HS-5 (cell line): Measurements from ENCODE around the gene TIMM17B.
A peak's percentile ranks its signal among the peaks of the same experiment; 100 is the strongest.

Source experiments
- DNase-seq: peaks from one replicate; pipeline ENCODE4 v3.0.0-alpha.2; 2012; ENCODE audit warnings: low read depth

TIMM17B gene

DNA sequence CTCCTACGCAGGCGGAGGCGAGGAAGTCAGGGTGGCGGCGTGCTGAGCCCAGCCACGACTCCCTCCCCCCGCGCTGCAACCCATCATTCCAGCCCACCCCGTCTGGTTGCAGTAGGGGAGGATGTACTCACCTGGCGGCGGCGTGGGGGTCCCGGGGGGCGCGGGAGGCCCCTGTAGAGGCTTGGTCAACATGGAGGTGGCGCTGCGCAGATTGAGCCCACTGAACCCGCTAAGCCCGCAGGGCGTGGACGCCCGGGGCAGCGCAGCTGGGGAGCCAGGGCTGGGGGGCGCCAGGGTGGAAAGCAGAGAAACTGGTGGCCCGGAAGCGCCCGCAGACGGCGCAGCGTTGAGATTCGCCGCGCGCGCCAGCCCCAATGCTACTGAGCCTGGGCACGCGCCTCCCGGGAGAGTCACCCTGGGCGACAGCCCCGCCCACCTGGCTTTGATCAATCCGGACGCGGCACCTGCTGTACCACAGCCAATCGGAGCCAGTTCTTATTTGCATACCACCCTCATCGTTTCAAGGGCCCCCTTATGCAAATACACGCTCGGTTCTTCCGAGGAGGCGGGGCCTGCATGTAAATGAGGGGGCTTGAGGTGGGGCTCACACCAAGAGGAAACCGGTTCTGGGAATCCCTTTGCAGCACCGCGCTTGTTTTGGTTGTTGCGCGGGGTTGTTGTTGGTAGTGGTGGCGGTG lies 21.2 kb upstream of the TIMM17B start, which contains the start of gene PIM2:
TSS of gene PIM2 (minus strand) at position 382 of the 698 bp plus-strand sequence. CDS start at position 192, 190 bp downstream.
- peak; percentile 49 for DNase-seq

DNA sequence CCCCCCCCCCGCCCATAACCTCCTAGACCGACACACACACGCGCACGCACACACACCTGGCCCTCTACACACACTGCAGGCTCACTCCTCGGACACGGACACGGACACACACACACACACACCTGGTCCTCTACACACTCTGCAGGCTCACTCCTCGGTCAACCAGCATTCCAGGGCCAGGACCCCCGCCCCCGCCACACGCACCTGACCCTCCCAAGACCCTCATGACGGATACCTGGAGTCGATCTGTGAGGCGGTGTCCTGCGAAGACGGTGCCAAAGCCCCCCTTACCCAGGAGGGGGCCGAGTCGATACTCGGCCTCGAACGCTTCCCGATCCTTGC lies 20.7 kb upstream of the TIMM17B start:
- DNase-seq, result no peak

DNA sequence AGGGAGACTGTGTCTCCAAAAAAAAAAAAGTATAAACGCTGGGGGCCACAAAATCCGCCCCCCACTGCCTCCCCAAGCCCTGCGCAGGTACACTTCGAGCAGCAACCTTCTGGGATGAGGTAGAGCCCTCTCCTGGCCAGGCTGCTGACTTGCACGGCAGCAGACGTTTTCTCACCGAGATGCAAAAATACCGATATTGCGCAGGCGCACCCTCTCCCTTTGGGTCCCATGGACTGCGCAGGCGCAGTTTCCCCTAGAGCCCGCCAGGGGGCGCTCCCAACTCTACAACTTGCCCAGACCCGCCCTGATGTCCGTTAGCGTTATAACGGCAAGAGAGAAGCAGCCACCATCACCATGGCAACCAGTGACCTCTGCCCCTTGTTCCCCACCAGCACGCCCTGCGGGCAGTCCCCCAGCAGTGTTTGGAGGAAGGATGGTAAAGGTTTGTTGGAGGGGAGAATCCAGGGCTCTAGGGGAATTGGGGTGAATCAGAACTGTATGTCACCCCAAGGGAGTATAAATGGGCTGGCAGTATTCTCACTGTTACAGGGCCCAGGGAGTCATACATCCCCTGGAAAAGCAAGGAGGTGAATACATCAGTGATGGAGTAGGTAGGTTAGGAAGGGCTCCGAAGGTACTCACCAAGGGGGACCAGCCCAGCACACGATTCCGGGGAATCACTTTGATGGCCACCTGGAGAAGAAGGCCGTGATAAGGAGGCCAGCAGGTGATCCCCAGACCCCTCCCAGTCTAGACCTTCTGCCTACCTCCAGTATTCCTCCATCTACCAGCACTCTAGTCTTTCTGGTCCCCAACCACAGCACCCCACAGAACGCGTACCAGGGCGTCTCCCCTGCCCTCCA lies 19.8 kb upstream of the TIMM17B start:
- peak; percentile 67 for DNase-seq

DNA sequence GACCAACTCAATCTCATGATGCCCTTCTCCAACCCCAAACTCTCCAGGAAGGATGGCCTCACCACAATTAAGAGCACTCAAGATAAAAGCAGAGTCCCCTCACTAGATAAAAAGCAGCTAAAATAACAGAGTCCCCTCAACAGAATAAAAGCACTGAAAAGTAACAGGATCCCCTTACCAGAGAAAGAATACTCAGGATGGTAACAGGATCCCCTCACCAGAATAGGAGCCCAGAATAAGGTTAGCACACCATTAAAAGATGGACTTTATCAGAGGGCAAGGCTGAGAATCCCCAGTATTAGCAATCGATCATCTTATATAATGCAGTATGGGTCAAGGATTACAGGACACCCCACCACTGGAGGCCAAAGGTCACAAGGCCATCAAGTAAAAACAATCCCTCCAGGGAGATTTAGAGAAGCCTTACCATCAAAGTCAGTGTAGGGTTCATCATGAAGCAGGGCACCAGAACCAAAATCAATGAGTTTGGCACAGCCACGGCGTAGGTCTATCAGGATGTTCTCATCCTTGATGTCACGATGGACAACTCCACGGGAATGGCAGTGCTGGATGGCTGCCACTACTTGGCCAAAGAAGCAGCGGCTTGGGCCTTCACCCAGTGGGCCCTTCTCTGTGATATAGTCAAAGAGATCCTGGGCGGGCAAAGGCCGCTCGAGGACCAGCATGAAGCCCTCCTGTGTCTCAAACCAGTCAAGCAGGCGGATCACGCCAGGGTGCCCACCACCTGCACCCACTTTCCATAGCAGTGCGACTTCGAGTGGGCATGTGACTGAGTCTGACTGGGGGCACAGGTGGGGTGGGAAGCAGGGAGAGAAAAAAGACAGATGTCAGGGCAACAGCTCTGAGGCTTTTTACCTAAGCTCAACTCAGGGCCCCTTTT lies 17.3 kb upstream of the TIMM17B start:
- DNase-seq, result no peak

DNA sequence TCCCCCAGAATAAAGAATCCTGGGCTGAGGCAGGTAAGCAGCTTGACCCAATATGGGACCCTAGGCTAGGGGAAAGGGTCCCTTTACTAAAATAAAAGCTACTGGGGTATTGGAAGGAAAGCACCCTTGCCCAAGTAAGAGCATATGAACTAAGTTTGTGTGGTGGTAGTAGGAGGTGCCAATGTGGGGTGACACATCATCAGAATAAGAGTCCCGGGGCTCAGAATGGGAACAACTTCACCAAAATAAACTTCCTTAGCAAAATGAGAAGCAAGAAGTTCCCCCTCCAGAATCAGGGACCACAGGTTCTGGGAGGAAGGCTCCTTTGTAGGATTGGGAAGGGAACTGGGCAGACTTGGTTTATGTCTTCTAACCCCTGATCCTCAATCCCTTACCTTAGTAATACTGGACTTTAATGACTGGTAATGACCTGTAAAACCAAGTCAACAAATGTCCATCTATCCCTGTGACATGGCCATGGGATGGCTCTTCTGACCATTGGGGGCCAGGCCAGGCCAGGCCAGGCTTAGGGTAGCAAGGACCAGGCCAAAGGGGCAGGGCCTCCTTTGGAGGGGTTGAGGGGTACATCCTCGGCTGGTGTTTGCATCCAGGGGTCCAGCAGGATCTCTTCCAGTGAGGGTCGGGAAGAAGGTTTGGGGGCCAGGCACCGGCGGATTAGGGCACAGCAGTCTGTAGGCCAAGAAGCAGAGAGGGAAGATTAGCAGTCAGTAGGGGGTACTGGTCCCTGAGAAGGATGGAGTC lies 16.2 kb upstream of the TIMM17B start:
- DNase-seq, result no peak

DNA sequence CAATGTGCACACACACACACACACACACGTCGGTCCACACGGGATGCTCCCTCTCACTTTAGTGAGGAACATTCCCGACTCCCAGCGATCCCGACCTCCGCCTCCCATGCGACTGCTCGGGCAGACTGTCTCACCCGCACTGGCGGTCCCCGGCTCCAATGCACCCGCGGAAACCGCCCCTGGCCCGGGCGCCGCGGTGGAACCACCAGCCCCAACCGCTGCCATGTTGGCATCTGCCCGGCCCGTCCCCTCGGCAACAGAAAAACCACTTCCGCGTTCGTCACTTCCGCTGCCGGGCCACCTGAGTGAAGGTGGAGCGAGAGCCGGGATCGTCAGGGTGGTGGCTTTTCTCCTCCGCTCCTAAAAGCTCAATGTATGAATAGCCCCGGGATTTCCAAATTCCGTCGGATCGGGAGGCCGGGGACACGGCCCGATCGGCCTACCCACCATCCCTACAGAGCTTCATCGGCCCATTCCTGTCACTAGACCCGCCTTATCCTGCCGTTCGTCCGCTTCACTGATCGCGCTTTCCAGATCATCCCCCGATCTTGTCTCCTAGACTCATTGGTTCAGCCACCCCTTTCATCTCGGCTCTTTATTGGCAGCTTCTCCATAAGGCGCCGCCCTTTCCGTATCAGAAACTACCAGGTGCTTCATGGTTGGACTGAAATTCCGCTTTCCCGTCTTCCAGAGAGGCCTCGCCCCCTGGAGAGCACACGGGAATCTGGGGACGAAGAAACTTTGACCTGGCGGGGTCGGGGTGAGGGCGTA lies 14.0 kb upstream of the TIMM17B start, which contains the start of gene SLC35A2:
TSS of gene SLC35A2 (minus strand) at position 235 of the 771 bp plus-strand sequence. CDS start at position 225, 10 bp downstream.
- no peak for DNase-seq

DNA sequence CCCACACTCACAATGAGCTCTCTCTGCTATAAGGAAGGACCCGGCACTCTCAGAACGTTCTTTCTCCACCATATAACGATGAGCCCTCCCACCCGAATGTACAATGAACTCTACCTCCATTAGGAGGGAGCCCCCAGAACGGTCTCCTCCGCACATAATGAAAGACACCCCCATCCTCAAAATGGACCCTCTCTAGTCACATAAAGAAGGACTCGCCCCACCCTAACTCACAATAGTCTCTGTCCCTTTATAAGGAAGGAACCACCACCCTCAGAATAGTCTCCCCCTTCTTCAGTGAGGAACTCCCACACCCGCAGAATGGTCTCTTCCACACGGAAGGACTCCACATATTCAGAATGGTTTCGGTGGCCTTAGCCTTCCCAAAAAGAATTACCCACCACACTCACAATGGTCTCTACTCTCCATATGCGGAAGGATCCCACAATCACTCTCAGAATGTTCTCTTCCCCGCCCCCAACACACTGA lies 13.4 kb upstream of the TIMM17B start:
- DNase-seq, result no peak

DNA sequence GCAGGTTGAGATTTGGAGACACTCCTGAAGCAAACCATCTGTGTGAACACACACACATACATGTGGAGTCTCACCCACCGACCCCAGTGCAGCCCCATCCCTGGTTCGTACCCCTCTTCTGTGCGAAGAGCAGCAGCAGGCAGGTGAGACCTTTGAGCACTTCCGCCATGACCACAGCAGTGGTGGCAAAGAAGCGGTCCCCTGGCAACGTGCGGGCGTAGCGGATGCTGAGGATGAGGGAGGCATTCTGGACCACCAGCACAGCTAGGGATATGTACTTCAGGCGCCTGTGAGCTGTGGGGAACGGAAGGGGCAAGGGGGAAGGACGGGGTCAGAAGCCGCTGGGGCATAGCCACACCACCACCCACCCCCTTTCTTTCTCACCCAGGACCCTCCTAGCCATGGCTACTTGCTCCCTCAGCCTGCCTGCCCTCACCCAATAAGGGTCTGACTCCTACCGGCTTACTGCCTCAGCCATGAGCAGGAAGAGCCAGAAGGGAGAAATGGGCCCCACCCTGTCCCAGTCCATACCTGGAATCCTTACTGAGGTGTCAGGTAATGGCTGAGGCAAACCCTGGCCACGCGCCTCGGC lies 12.2 kb upstream of the TIMM17B start:
- no peak for DNase-seq

DNA sequence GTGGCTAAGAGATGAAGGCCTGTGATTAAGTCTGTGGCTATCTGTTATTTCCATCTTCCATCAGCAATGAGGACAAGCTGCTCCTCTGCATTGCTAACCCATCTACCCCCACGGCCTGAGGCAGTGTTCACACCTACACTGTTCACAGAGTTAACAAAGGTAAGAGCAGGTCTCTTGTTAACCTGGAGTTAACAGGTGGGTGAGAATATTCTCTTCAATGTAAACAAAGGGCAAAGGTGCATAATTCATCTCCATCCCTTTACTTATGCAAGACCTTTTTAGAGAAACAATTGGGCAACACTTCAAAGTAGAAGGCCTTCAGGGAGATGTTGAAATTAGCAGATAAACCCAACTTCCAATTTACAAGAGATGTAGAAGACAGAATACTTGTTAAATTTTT lies 11.0 kb upstream of the TIMM17B start:
- DNase-seq, result no peak

DNA sequence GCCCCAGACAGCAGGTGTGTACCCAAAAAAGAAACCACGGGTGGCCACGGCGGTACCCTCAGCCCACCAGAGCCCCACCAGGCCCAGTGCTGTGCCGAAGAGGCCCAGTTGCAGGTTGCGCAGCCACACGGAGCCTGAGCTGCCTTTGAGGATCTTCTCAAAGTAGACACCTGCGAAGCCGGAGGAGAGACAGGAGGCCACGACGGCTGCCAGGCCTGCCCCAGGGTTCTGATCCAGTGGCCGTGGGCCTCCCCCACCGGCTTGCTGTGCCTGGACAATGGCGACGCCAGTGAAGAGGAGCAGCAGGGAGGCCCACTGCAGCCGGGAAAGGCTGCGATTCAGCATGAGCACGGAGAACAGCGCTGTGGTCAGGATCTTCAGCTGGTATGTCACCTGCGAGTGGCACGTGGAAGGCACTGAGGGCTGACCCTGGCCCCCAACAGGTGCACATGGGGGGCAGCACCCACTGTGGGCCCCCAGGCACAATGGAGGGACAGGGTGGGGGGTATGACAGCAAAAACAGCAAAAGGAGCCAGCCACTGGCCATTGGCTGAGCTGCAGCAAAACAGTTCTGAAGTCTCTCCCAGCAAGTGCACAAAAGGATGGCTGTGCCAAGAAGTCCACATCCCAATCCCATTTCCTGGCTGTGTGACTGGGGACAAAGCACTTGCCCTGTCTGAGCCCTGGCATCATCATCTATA lies 7.7 kb upstream of the TIMM17B start:
- no peak for DNase-seq

DNA sequence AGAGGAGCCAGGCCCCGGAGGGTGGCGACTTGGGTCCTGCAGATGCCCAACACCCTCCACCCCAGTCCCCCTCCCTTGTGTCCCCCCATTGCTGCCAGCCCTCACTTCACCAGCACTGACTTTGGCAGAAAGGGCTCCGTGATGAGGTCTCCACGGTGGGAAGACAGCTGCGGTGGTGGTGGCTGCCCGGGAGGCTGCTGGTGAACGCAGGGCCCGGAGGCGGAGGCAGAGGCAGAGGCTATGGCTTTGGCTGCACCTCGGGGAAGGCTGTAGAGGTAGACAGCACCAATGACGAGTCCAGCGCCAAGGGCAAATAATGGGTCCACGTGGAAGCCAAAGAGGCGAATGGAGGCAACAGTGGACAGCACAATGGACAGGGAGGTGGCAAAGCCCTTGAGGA lies 7.1 kb upstream of the TIMM17B start:
- no peak for DNase-seq

DNA sequence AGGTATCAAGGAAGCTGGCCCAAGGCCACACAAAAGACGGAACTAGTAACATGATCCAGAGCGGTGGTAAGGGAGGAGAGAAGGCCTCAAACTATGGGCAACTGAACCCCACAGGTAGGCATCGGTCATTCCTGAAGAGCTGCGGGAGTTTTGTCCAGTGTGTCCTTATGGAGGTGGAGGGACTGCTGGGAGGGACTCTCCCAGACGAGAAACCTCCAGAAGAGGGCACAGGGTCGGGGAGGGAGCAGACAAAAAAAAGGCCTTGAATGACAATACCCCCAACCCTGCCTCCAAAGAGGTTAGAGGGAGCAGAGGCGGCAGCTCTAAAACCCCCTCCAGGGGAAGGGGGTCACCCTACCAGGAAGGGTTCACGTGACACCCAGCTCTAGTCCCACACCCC lies 6.6 kb upstream of the TIMM17B start:
- no peak for DNase-seq

DNA sequence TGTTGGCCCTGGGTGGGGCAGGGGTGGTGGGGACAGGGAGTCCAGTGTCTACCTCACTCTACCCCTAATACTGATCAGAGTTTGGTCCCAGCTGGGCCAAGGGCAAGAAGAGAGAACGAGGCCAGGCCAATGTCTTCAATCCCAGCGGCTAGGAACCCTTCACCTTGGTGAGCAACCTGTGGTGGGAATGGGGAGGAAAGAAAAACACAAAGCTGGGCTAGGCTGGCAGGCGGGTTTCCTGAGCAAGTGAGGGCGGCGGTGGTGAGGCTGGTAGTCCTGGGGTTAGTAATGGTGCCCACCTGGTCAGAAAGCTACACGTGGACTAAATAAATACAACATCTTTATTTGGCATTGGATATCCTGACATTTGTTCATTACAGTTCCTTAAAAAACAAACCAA lies 5.7 kb upstream of the TIMM17B start:
- no peak for DNase-seq

DNA sequence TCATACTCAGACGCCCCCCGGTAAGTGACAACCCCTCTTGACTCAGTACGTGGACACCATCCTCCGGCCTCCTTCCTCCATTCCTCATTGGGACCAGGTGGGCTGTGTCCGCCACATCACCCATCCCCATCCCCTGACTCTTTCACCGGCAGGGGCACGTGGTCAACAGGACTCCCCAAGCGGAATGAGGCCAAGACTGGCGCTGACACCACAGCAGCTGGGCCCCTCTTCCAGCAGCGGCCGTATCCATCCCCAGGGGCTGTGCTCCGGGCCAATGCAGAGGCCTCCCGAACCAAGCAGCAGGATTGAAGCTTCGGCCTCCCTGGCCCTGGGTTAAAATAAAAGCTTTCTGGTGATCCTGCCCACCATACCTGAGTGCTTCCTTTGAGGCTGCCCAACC lies 5.2 kb upstream of the TIMM17B start:
- DNase-seq, result no peak

DNA sequence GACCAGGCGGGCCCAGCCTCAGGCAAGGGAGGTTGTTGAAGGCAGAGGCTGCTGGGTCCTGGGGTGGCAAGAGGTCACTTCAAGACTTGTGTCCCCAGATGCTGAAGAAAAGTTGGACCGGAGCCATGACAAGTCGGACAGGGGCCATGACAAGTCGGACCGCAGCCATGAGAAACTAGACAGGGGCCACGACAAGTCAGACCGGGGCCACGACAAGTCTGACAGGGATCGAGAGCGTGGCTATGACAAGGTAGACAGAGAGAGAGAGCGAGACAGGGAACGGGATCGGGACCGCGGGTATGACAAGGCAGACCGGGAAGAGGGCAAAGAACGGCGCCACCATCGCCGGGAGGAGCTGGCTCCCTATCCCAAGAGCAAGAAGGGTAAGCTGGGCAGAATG lies 4.6 kb upstream of the TIMM17B start:
- no peak for DNase-seq

DNA sequence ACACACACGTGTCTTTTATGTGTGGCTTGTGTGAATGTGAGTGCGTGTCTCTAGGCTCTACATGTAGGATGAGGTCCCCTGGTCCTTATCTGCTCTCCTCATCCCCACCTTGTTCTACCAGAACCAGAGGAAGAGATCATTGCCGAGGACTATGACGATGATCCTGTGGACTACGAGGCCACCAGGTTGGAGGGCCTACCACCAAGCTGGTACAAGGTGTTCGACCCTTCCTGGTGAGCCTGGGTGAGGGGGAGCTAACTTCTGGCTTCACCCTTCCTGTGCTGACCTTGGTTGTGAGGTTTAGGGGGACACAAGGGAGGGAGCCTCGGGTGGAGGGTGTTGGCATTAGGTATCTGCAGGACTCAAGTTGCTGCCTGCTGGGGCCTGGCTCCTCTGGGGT lies 3.5 kb upstream of the TIMM17B start:
- DNase-seq, result no peak

DNA sequence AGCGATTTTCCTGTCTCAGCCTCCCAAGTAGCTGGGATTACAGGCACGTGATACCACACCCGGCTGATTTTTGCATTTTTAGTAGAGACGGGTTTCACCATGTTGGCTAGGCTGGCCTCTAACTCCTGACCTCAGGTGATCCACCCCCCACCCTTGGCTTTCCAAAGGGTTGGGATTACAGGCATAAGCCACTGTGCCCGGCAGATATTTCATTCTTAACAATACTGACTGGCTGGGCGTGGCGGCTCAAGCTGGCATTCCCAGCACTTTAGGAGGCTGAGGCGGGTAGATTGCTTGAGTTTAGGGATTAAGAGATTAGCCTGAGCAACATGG lies 1.5 kb upstream of the TIMM17B start:
- DNase-seq, result no peak

DNA sequence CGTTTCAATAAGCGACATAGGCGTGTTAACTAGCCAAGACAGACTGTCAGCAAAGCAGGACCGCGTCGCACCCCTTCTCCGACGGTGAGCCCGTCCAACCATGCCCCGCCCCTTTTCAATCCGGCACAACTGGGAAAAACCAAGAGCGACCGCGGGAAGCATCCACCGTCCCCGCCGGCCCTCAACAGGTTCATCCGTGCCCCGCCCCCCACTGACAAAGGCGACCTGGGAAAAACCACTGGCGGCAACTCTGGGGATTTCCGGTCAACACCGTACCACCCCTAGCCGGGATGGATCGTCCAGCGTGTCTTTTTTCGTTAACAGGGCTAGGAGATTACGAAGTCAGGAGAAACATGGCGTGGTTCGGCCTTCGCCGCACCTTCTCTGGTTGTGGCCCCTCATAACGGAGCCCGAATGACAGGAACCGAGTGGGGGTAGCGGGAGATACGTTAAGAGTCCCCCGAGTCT lies 377 bp downstream of the TIMM17B start:
- DNase-seq, result no peak

DNA sequence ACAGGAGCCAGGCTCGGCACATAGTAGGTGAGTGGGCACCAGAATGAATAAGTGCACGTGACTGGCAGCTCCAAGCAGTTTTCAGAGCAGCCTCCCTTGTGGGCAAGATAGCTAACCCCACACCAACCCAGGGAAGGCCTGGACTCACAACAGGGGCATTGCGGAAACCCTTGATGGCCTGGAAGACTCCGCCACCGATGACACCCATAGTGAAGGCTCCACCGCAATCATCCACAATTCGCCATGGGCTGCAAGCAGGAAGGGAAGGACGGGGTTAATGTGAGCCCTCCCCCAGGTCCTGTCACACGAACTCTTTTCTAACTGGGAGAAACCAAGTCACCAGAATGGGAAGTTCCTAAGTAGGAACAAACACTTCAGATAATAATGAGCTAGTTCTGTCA lies 957 bp downstream of the TIMM17B start:
- DNase-seq, result no peak

DNA sequence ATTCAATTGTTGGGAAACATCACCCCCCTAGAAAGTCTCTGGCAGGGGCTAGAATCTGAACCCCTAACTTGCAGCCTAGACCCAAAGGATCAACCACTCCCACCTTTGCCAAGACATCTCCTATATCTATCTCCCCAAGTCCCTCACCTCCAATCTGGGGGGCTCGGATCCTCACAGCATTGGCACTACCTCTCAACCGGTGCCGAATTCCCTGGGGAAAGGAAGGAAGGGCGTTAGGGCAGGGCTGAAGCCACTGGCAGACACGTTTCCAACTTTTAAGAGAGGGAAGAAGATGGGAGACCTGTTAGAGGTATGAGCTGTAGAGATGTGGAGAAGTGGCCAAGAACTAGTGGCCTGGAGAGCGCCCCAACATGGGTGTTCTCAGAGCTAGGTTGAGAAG lies 2.7 kb downstream of the TIMM17B start:
- DNase-seq, result no peak
